Measurements from ENCODE around the gene PDP2.

- TF ChIP-seq, protein P1, sequence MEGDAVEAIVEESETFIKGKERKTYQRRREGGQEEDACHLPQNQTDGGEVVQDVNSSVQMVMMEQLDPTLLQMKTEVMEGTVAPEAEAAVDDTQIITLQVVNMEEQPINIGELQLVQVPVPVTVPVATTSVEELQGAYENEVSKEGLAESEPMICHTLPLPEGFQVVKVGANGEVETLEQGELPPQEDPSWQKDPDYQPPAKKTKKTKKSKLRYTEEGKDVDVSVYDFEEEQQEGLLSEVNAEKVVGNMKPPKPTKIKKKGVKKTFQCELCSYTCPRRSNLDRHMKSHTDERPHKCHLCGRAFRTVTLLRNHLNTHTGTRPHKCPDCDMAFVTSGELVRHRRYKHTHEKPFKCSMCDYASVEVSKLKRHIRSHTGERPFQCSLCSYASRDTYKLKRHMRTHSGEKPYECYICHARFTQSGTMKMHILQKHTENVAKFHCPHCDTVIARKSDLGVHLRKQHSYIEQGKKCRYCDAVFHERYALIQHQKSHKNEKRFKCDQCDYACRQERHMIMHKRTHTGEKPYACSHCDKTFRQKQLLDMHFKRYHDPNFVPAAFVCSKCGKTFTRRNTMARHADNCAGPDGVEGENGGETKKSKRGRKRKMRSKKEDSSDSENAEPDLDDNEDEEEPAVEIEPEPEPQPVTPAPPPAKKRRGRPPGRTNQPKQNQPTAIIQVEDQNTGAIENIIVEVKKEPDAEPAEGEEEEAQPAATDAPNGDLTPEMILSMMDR (optimal IDR thresholded peaks at IDR 0.05 in 1 of 3, IDR thresholded peaks at IDR 0.05 in 1 of 3, conservative IDR thresholded peaks at IDR 0.05 in 1 of 3; ENCODE audit: extremely low read depth in 1 of 3, insufficient read depth in 2 of 3, low read length in 3 of 3): no peak
- TF ChIP-seq EZH2 (IDR thresholded peaks at IDR 0.05; ENCODE audit: low read length): peak; percentile 57
Observed at GRCh38 chr16:66923866-66924265, 43.6 kb downstream of the PDP2 start.
